WTC11 (cell line): ENCODE results near the gene GRM7.

Source experiments
- ATF1 ChIP-seq: sonication (generic); formaldehyde crosslinking; IDR thresholded peaks from 2 replicates; pipeline ENCODE4 v1.8.1; 2023; ENCODE audit warnings: mild to moderate bottlenecking, moderate library complexity, missing genetic modification reagents
- CBFB ChIP-seq: sonication (generic); formaldehyde crosslinking; IDR thresholded peaks from 2 replicates; pipeline ENCODE4 v1.8.1; 2022; ENCODE audit warnings: mild to moderate bottlenecking, low read depth, missing genetic modification reagents
- CTCF ChIP-seq: fragments of 200-600 bp; IDR thresholded peaks from 2 replicates; pipeline ENCODE4 v1.8.0; 2022; ENCODE audit warnings: antibody characterized with exemption
- E2F5 ChIP-seq: sonication (generic); formaldehyde crosslinking; IDR thresholded peaks from 2 replicates; pipeline ENCODE4 v1.8.1; 2022; ENCODE audit warnings: mild to moderate bottlenecking, moderate library complexity, missing genetic modification reagents
- MAX ChIP-seq: sonication (generic); formaldehyde crosslinking; IDR thresholded peaks from 2 replicates; pipeline ENCODE4 v1.8.0; 2022; ENCODE audit warnings: mild to moderate bottlenecking, missing genetic modification reagents
- PREB ChIP-seq: sonication (generic); formaldehyde crosslinking; IDR thresholded peaks from 2 replicates; pipeline ENCODE4 v1.8.1; 2022; ENCODE audit warnings: mild to moderate bottlenecking, missing genetic modification reagents, moderate library complexity, borderline replicate concordance
- RORB ChIP-seq: fragments of 250-450 bp; sonication (Bioruptor Pico); IDR thresholded peaks from 2 replicates; pipeline ENCODE4 v1.9.0; 2021; ENCODE audit warnings: mild to moderate bottlenecking
- STAT6 ChIP-seq: sonication (generic); formaldehyde crosslinking; conservative IDR thresholded peaks from 2 replicates; pipeline ENCODE4 v1.8.1; 2023; ENCODE audit warnings: mild to moderate bottlenecking, low read depth, missing genetic modification reagents, moderate library complexity
- TP53 ChIP-seq: sonication (generic); formaldehyde crosslinking; IDR thresholded peaks from 2 replicates; pipeline ENCODE4 v1.8.1; 2023; ENCODE audit warnings: mild to moderate bottlenecking, missing genetic modification reagents
- ZNF121 ChIP-seq: sonication (generic); formaldehyde crosslinking; IDR thresholded peaks from 2 replicates; pipeline ENCODE4 v1.8.0; 2023; ENCODE audit warnings: missing genetic modification reagents
- ZNF263 ChIP-seq: sonication (generic); formaldehyde crosslinking; IDR thresholded peaks from 2 replicates; pipeline ENCODE4 v1.8.1; 2022; ENCODE audit warnings: low read depth, mild to moderate bottlenecking, moderate library complexity, missing genetic modification reagents

GRCh38 chr3:7194071-7194835 is 333.3 kb downstream of the GRM7 start:
- no peak for TF ChIP-seq CTCF
- TF ChIP-seq ATF1 (CRISPR knock-in tag) = no peak
- TF ChIP-seq PREB (CRISPR knock-in tag) = no peak
- TF ChIP-seq E2F5 (CRISPR knock-in tag) = no peak
- no peak for TF ChIP-seq STAT6
- TF ChIP-seq ZNF121 = no peak
- no peak for TF ChIP-seq ZNF263 (CRISPR knock-in tag)
- TF ChIP-seq MAX (CRISPR knock-in tag) = no peak
- TF ChIP-seq TP53 = no peak
- no peak for TF ChIP-seq RORB (CRISPR knock-in tag)
- TF ChIP-seq CBFB (CRISPR knock-in tag) = no peak
